Measurements from ENCODE around the gene APOA5. TPM values are rescaled to one million over a fixed set of nuclear protein-coding genes. Genes with fewer than 3 reads are reported as not detected.
A peak's percentile ranks its signal among the peaks of the same experiment; 100 is the strongest.

The APOA5 gene
- polyA plus RNA-seq, 5 donors: 0.09 TPM; not detected in 4

- no peak for DNase-seq
These were observed 8.9 kb upstream of the APOA5 start for GRCh38 chr11:116800610-116801009.

- DNase-seq: no peak
These were observed 6.7 kb upstream of the APOA5 start for GRCh38 chr11:116798368-116798767.

- DNase-seq: no peak
These were observed 6.1 kb upstream of the APOA5 start for GRCh38 chr11:116797816-116798215.

GRCh38 chr11:116796548-116796947, 4.9 kb upstream of the APOA5 start:
- no peak for DNase-seq

- DNase-seq: no peak
These were observed 3.2 kb upstream of the APOA5 start for GRCh38 chr11:116794851-116795250.

GRCh38 chr11:116793772-116794097, 2.1 kb upstream of the APOA5 start:
- no peak for DNase-seq

- DNase-seq: no peak
These were observed 1.4 kb upstream of the APOA5 start for GRCh38 chr11:116792869-116793771.

- no peak for DNase-seq
These were observed 627 bp upstream of the APOA5 start for GRCh38 chr11:116792144-116792868.

- peak in 1 of 2 donors; percentile 73 for DNase-seq
These were observed 472 bp downstream of the APOA5 start for GRCh38 chr11:116791002-116791812.

GRCh38 chr11:116790167-116791001, 1.3 kb downstream of the APOA5 start:
- DNase-seq: no peak

GRCh38 chr11:116788975-116789374, 2.7 kb downstream of the APOA5 start:
- DNase-seq: no peak

GRCh38 chr11:116788534-116788933, 3.1 kb downstream of the APOA5 start:
- no peak for DNase-seq

- peak; percentile 78 to 85 for DNase-seq
These were observed 3.7 kb downstream of the APOA5 start, which contains the start of gene ZPR1 for GRCh38 chr11:116787786-116788486. Gene ZPR1, minus strand, starts transcription at chr11:116788023. Its CDS starts 33 bp downstream, at chr11:116787990.

GRCh38 chr11:116787436-116787785, 4.3 kb downstream of the APOA5 start:
- DNase-seq: no peak

GRCh38 chr11:116786966-116787365, 4.7 kb downstream of the APOA5 start:
- DNase-seq: no peak

GRCh38 chr11:116786326-116786725, 5.4 kb downstream of the APOA5 start:
- no peak for DNase-seq

GRCh38 chr11:116782728-116783127, 9.0 kb downstream of the APOA5 start:
- DNase-seq: no peak

GRCh38 chr11:116778556-116778955, 13.1 kb downstream of the APOA5 start:
- no peak for DNase-seq

GRCh38 chr11:116777056-116777455, 14.6 kb downstream of the APOA5 start:
- DNase-seq: no peak

- no peak for DNase-seq
These were observed 15.1 kb downstream of the APOA5 start for GRCh38 chr11:116776522-116776984.

GRCh38 chr11:116775975-116776374, 15.7 kb downstream of the APOA5 start:
- no peak for DNase-seq
